GM12878 (cell line): ENCODE data around the gene KLF9. TPM values are rescaled to one million over a fixed set of nuclear protein-coding genes. Genes with fewer than 3 reads are reported as not detected.

ENCODE experiments used
- ATAC-seq: fragments of 200-7000 bp; cut with Tn5 transposase; 3 replicates; pipeline ENCODE4 v1.9.1; 2020; ENCODE audit warnings: mild to moderate bottlenecking, moderate library complexity
- BruUV-seq: library from RNA; stranded (reverse); fragments of 400-500 nt; replicated peaks from 2 replicates; lab custom pipeline; 2021; lab: Mats Ljungman, UMichigan
- CTCF ChIA-PET: fragments of 300-600 bp; sonication (Branson Sonifier 250); formaldehyde crosslinking; extraction: SDS; loops from one replicate; lab custom pipeline; 2021; ENCODE audit warnings: inconsistent platforms; lab: Yijun Ruan, JAX
- POLR2A ChIA-PET: fragments of 350-600 bp; formaldehyde crosslinking; extraction: SDS; loops from one replicate; lab custom pipeline; 2021; ENCODE audit warnings: inconsistent platforms; lab: Charles Lee
- RAD21 ChIA-PET: fragments of 300-600 bp; sonication (Branson Sonifier 250); formaldehyde crosslinking; loops from one replicate; lab custom pipeline; 2023; ENCODE audit warnings: antibody characterized with exemption; ENCODE audit not compliant: unreplicated experiment; lab: Charles Lee
- SMC1A ChIA-PET: fragments of 300-600 bp; sonication (Branson Sonifier 250); formaldehyde crosslinking; loops from one replicate; lab custom pipeline; 2023; ENCODE audit not compliant: unreplicated experiment, uncharacterized antibody; lab: Charles Lee
- DNase-seq: peaks from one replicate; pipeline ENCODE4 v3.0.0-alpha.2; 2011; ENCODE audit warnings: low read depth, low spot score
- FAIRE-seq: peaks from 3 replicates; lab custom pipeline; 2011; peaks lifted over from hg19 to GRCh38; lab: Jason Lieb, UNC
- H2AFZ ChIP-seq: 2 replicates; pipeline ENCODE4 v1.6.0; 2011; ENCODE audit warnings: low read depth, low read length, control low read depth; ENCODE audit not compliant: control insufficient read depth
- H3K27ac ChIP-seq: 2 replicates; pipeline ENCODE4 v1.5.1; 2011; ENCODE audit warnings: control low read depth; ENCODE audit not compliant: control insufficient read depth, insufficient read depth
- H3K27me3 ChIP-seq, 2 experiments: replicated peaks in 1 of 2; 2 replicates each; pipeline versions ENCODE4 v1.6.0 to v1.6.1; 2011; ENCODE audit warnings: low read length in 1 of 2; ENCODE audit not compliant: control insufficient read depth in 2 of 2, insufficient read depth in 2 of 2
- H3K36me3 ChIP-seq, 2 experiments: 2 replicates each; pipeline ENCODE4 v1.5.1; 2011; ENCODE audit warnings: low read length in 1 of 2; ENCODE audit not compliant: control insufficient read depth in 2 of 2, insufficient read depth in 2 of 2
- H3K4me1 ChIP-seq: 2 replicates; pipeline ENCODE4 v1.6.1; 2011; ENCODE audit warnings: mild to moderate bottlenecking, low read length, moderate library complexity, mixed read lengths; ENCODE audit not compliant: control insufficient read depth, insufficient read depth
- H3K4me2 ChIP-seq: 2 replicates; pipeline ENCODE4 v1.6.0; 2011; ENCODE audit warnings: control low read depth; ENCODE audit not compliant: control insufficient read depth, insufficient read depth
- H3K4me3 ChIP-seq: fragments of 200-600 bp; sonication (generic); 2 replicates; pipeline ENCODE4 v1.5.1; 2016
- H3K79me2 ChIP-seq: 2 replicates; pipeline ENCODE4 v1.6.0; 2011; ENCODE audit warnings: low read length; ENCODE audit not compliant: control insufficient read depth, insufficient read depth
- H3K9ac ChIP-seq: 2 replicates; pipeline ENCODE4 v1.8.0; 2011; ENCODE audit warnings: low read length, control low read depth, mixed read lengths; ENCODE audit not compliant: control insufficient read depth, insufficient read depth
- H3K9me3 ChIP-seq: replicated peaks from 3 replicates; pipeline ENCODE4 v1.5.1; 2011; ENCODE audit warnings: mild to moderate bottlenecking, low read length; ENCODE audit not compliant: control insufficient read depth, insufficient read depth
- H4K20me1 ChIP-seq: 2 replicates; pipeline ENCODE4 v1.6.0; 2011; ENCODE audit not compliant: control insufficient read depth, insufficient read depth
- BRCA1 ChIP-seq: IDR thresholded peaks from 2 replicates; pipeline ENCODE4 v1.6.1; 2011; ENCODE audit warnings: low read depth, low read length, improper control_type of control experiment
- CBFB ChIP-seq: IDR thresholded peaks from 2 replicates; pipeline ENCODE4 v1.6.1; 2016; ENCODE audit warnings: antibody characterized with exemption, low read depth
- CBX5 ChIP-seq: sonication (generic); IDR thresholded peaks from 2 replicates; pipeline ENCODE4 v1.6.1; 2016; ENCODE audit warnings: low read depth, moderate library complexity, mild to moderate bottlenecking, inconsistent platforms
- CEBPB ChIP-seq, 2 experiments: fragments of 150-350 bp in 1 of 2; IDR thresholded peaks; 2 replicates each; pipeline ENCODE4 v1.6.1; 2012 to 2014; ENCODE audit warnings: low read depth in 2 of 2, low read length in 2 of 2, borderline replicate concordance in 1 of 2, inconsistent platforms in 1 of 2
- E4F1 ChIP-seq: fragments of 450-650 bp; IDR thresholded peaks from 2 replicates; pipeline ENCODE4 v1.6.1; 2018; ENCODE audit warnings: borderline replicate concordance, mild to moderate bottlenecking; ENCODE audit not compliant: partially characterized antibody
- EP300 ChIP-seq, 2 experiments: fragments of 150-350 bp in 1 of 2; IDR thresholded peaks; 2 replicates each; pipeline ENCODE4 v1.6.1; 2011 to 2012; ENCODE audit warnings: low read depth in 2 of 2, low read length in 2 of 2, borderline replicate concordance in 1 of 2, improper control_type of control experiment in 1 of 2, inconsistent platforms in 1 of 2; ENCODE audit not compliant: control insufficient read depth in 1 of 2
- ETV6 ChIP-seq, 2 experiments: fragments of 450-650 bp in 1 of 2; IDR thresholded peaks in 1 of 2; conservative IDR thresholded peaks in 1 of 2; 2 replicates each; pipeline ENCODE4 v1.6.1; 2014; ENCODE audit warnings: antibody characterized with exemption in 1 of 2, borderline replicate concordance in 1 of 2, low read depth in 1 of 2, mild to moderate bottlenecking in 1 of 2, moderate library complexity in 1 of 2
- FOS ChIP-seq: IDR thresholded peaks from 3 replicates; pipeline ENCODE4 v1.6.1; 2011; ENCODE audit warnings: borderline replicate concordance; ENCODE audit not compliant: insufficient read length; ENCODE audit errors: extremely low read depth
- GATAD2B ChIP-seq: fragments of 450-650 bp; conservative IDR thresholded peaks from 2 replicates; pipeline ENCODE4 v1.6.1; 2017; ENCODE audit warnings: low read depth, mild to moderate bottlenecking, moderate library complexity
- HDAC6 ChIP-seq: fragments of 200-600 bp; sonication (generic); IDR thresholded peaks from one replicate; pipeline ENCODE4 v1.8.0; 2017; ENCODE audit warnings: antibody characterized with exemption; ENCODE audit not compliant: unreplicated experiment
- IRF5 ChIP-seq: fragments of 450-650 bp; IDR thresholded peaks from 2 replicates; pipeline ENCODE4 v1.6.1; 2017; ENCODE audit warnings: borderline replicate concordance
- MYB ChIP-seq: fragments of 150-350 bp; IDR thresholded peaks from 2 replicates; pipeline ENCODE4 v1.6.1; 2014; ENCODE audit warnings: mild to moderate bottlenecking, low read depth, low read length, borderline replicate concordance
- NFYB ChIP-seq: IDR thresholded peaks from 2 replicates; pipeline ENCODE4 v1.6.1; 2011; ENCODE audit warnings: low read depth, mild to moderate bottlenecking, low read length, improper control_type of control experiment, moderate library complexity; ENCODE audit not compliant: insufficient read depth
- NR2F1 ChIP-seq: fragments of 450-650 bp; conservative IDR thresholded peaks from 2 replicates; pipeline ENCODE4 v1.6.1; 2017; ENCODE audit warnings: mild to moderate bottlenecking
- POLR2A ChIP-seq: IDR thresholded peaks from 2 replicates; pipeline ENCODE4 v1.6.1; 2011; ENCODE audit warnings: low read depth, mild to moderate bottlenecking, low read length
- RFX5 ChIP-seq: IDR thresholded peaks from 2 replicates; pipeline ENCODE4 v1.6.1; 2011; ENCODE audit warnings: low read depth, low read length, improper control_type of control experiment
- SRF ChIP-seq, 2 experiments: IDR thresholded peaks; 2 replicates each; pipeline ENCODE4 v1.6.1; 2011; ENCODE audit warnings: low read depth in 2 of 2, low read length in 2 of 2, mild to moderate bottlenecking in 1 of 2, moderate library complexity in 1 of 2
- STAT3 ChIP-seq: IDR thresholded peaks from 2 replicates; pipeline ENCODE4 v1.6.1; 2011; ENCODE audit warnings: low read depth, low read length, improper control_type of control experiment
- WRNIP1 ChIP-seq: IDR thresholded peaks from 2 replicates; pipeline ENCODE4 v1.6.1; 2011; ENCODE audit warnings: low read depth, low read length, improper control_type of control experiment, borderline replicate concordance
- ZNF274 ChIP-seq: IDR thresholded peaks from one replicate; pipeline ENCODE4 v1.8.0; 2011; ENCODE audit not compliant: insufficient read length, insufficient read depth
- ZSCAN29 ChIP-seq: fragments of 450-650 bp; IDR thresholded peaks from 2 replicates; pipeline ENCODE4 v1.6.1; 2017; ENCODE audit warnings: mild to moderate bottlenecking, moderate library complexity
- WGBS: methylation state at CpG from one replicate; pipeline ENCODE4 v1.1.6; 2016; ENCODE audit warnings: low lambda C conversion rate; ENCODE audit not compliant: insufficient replicate concordance, insufficient coverage; ENCODE audit errors: missing lambda C conversion rate; 5-methylcytosine and 5-hydroxymethylcytosine counted together
- in situ Hi-C: fragments of 300-500 bp; cut with MboI; formaldehyde crosslinking; loops from 9 replicates; pipeline ENCODE4 v1.14.3; 2018; ENCODE audit warnings: mixed read lengths
- intact Hi-C: fragments of 100-400 bp; cut with micrococcal nuclease; formaldehyde crosslinking; loops from one replicate; pipeline ENCODE4 v1.14.2; 2022; ENCODE audit not compliant: unreplicated experiment
- polyA plus RNA-seq, 11 experiments: library from polyadenylated mRNA; depleted of rRNA in 4 of 11; unstranded in 6 of 11; stranded (reverse) in 5 of 11; fragments of >200 nt; fragmentation: Nextera tagmentation in 4 of 11; fragmentation: Illumina TruSeq in 1 of 11; extraction: Ambion mirVana in 4 of 11; extraction: Trizol in 1 of 11; gene quantifications; 1 replicate in 1 of 11; 2 replicates in 10 of 11; pipeline versions ENCODE4 v1.2.1 to v1.2.3, GENCODE V29; 2011 to 2016; ENCODE audit warnings: inconsistent platforms in 2 of 11, missing spikeins in 2 of 11, low read depth in 1 of 11
- total RNA-seq, 4 experiments: library from RNA; depleted of rRNA in 3 of 4; stranded (reverse); fragments of >200 nt in 3 of 4; fragmentation: Illumina TruSeq in 1 of 4; extraction: Trizol in 1 of 4; gene quantifications; 2 replicates each; pipeline versions ENCODE4 v1.2.1 to v1.2.3, GENCODE V29; 2013 to 2021

KLF9 gene
- total and polyA plus RNA-seq, 10 of the 15 experiments (the other 5 are each of a cell fraction or from before 2014, with no cell fraction given): 0.09 to 0.96 (median 0.83) TPM

GRCh38 chr9:70403166-70403565 is 11.3 kb downstream of the KLF9 start (continued):
- no peak for TF ChIP-seq ETV6 (conservative IDR thresholded peaks at IDR 0.05 in 1 of 2, IDR thresholded peaks at IDR 0.05 in 1 of 2; ENCODE audit: borderline replicate concordance in 1 of 2, low read depth in 1 of 2)
- no peak for TF ChIP-seq HDAC6
- no peak for TF ChIP-seq MYB
- no peak for TF ChIP-seq ZSCAN29
- TF ChIP-seq RFX5: no peak
- no peak for TF ChIP-seq NR2F1

GRCh38 chr9:70402213-70402612 is 12.2 kb downstream of the KLF9 start:
- Histone ChIP-seq H3K4me3 (no peak overlapping the region), H2AFZ (no peak overlapping the region), H3K79me2 (no peaks in the 10 kb centered on the region), H3K9me3 (no peaks in the 10 kb centered on the region), H4K20me1 (no peaks in the 10 kb centered on the region), H3K27ac (no peak overlapping the region), H3K27me3 (no peaks in the 10 kb centered on the region), H3K4me1 (peaks cover 17% of the 10 kb centered on the region), H3K9ac (no peak overlapping the region), H3K36me3 (no peaks in the 10 kb centered on the region), H3K4me2 (no peak overlapping the region)
- SMC1A ChIA-PET: interaction anchor here (0.6 to 4.8 kb wide), 4 partner anchors 9 to 212 kb away, joined by 3 to 20 read pairs (median 12); partner anchors contain the start of gene KLF9
- in situ Hi-C loops: loop anchor here (25.0 kb wide), 2 partner anchors 1510 to 1765 kb away; partner anchors contain the start of genes ABHD17B and C9orf85
- WGBS: 19% methylated on average over 1 of the region's 1 CpG
- POLR2A ChIA-PET: interaction anchor here (0.8 to 2.1 kb wide), 4 partner anchors 8 to 17 kb away, joined by 4 to 7 read pairs (median 5); no protein-coding TSS in a partner anchor
- DNase-seq (no peak), ATAC-seq (no peak), FAIRE-seq (no peak)
- CTCF ChIA-PET: interaction anchor here (0.9 to 3.0 kb wide), 3 partner anchors 8 to 16 kb away, joined by 3 to 10 read pairs (median 5); no protein-coding TSS in a partner anchor
- RAD21 ChIA-PET: interaction anchor here (1.1 kb wide), 1 partner anchor 9 kb away, joined by 3 read pairs; no protein-coding TSS in a partner anchor
- intact Hi-C loops: no loop called here
- BruUV-seq: no TSS peak
- no peak for TF ChIP-seq ZNF274
- TF ChIP-seq EP300 (IDR thresholded peaks at IDR 0.05; ENCODE audit: borderline replicate concordance in 1 of 2, control insufficient read depth in 1 of 2, low read depth in 2 of 2, low read length in 2 of 2): no peak
- TF ChIP-seq CEBPB (IDR thresholded peaks at IDR 0.05; ENCODE audit: borderline replicate concordance in 1 of 2, low read depth in 2 of 2, low read length in 2 of 2): no peak
- TF ChIP-seq NFYB: no peak
- TF ChIP-seq FOS: no peak
- no peak for TF ChIP-seq SRF (IDR thresholded peaks at IDR 0.05; ENCODE audit: low read depth in 2 of 2, low read length in 2 of 2)
- TF ChIP-seq GATAD2B: no peak
- no peak for TF ChIP-seq E4F1
- no peak for TF ChIP-seq CBFB
- no peak for TF ChIP-seq CBX5
- no peak for TF ChIP-seq STAT3
- TF ChIP-seq WRNIP1: no peak
- no peak for TF ChIP-seq POLR2A
- TF ChIP-seq BRCA1: no peak
- no peak for TF ChIP-seq IRF5
